Thyroid gland (tissue), 4 donors: ENCODE data around the gene TM9SF4. TPM values are rescaled to one million over a fixed set of nuclear protein-coding genes. Genes with fewer than 3 reads are reported as not detected.

Experiments
- DNase-seq, 2 donors: peaks; one replicate each; pipeline ENCODE4 v3.0.0-alpha.2; 2019
- H3K27ac ChIP-seq, 3 donors: fragments of 200-600 bp; sonication (generic); 1 replicate in 2 of 3; 2 replicates in 1 of 3; pipeline ENCODE4 v1.5.1; 2016 to 2019; ENCODE audit warnings: mild to moderate bottlenecking in 1 of 3, moderate library complexity in 1 of 3
- H3K27me3 ChIP-seq: fragments of 200-600 bp; sonication (generic); one replicate; pipeline ENCODE4 v1.5.1; 2019
- H3K36me3 ChIP-seq, 2 donors: fragments of 200-600 bp; sonication (generic); one replicate each; pipeline ENCODE4 v1.5.1; 2016 to 2019
- H3K4me1 ChIP-seq, 2 donors: fragments of 200-600 bp; sonication (generic); one replicate each; pipeline ENCODE4 v1.5.1; 2017 to 2019
- H3K4me3 ChIP-seq, 3 donors: fragments of 200-600 bp; sonication (generic); replicated peaks in 1 of 3; 1 replicate in 2 of 3; 2 replicates in 1 of 3; pipeline ENCODE4 v1.5.1; 2016; ENCODE audit warnings: mild to moderate bottlenecking in 1 of 3
- H3K9me3 ChIP-seq: fragments of 200-600 bp; sonication (generic); one replicate; pipeline ENCODE4 v1.5.1; 2017
- POLR2A ChIP-seq, 2 donors: fragments of 450-650 bp; IDR thresholded peaks; one replicate each; pipeline ENCODE4 v1.6.1; 2017; ENCODE audit warnings: antibody characterized with exemption in 2 of 2, mild to moderate bottlenecking in 2 of 2, moderate library complexity in 1 of 2
- WGBS, 2 donors: methylation state at CpG; one replicate each; pipeline ENCODE4 v1.1.5; 2017; 5-methylcytosine and 5-hydroxymethylcytosine counted together
- intact Hi-C: fragments of 100-400 bp; cut with DNase I; formaldehyde crosslinking; loops from one replicate; pipeline ENCODE4 v1.15.1; 2023
- total RNA-seq, 4 donors: library from RNA; depleted of rRNA; stranded (reverse); fragments of >200 nt; gene quantifications; one replicate each; pipeline ENCODE4 v1.2.3, GENCODE V29; 2016
- TF ChIP-seq, protein P1 (sequence below), 6 experiments: fragments of 200-600 bp in 3 of 6; fragments of 450-650 bp in 3 of 6; sonication (generic) in 3 of 6; IDR thresholded peaks; one replicate each; pipeline ENCODE4 v1.5.1; 2016 to 2019; ENCODE audit warnings: antibody characterized with exemption in 6 of 6, mild to moderate bottlenecking in 2 of 6, inconsistent platforms in 1 of 6, moderate library complexity in 1 of 6

The TM9SF4 gene
- total RNA-seq, 4 donors from 2014 or later, result 28.8 to 46.0 (median 38.0) TPM

DNA sequence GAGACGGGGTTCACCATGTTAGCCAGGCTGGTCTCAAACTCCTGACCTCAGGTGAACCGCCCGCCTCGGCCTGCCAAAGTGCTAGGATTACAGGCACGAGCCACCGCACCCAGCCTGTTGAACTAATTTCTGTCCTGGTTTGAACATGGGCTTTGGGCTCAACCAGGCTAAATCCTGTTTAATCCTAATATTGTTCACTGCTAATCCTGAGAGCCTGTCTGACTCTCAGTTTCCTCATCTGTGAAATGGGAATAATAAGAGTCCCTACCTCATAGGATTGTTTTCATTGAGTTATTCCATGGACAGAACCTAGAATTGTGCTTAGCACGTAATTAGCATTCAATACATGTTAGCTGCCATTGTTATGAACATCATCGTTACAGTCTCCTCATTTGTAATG is 17.4 kb downstream of the TM9SF4 start:
- no peak overlapping the region for H3K4me3 ChIP-seq
- peaks cover 11 to 16% of the 10 kb centered on the region in 2 donors for H3K4me1 ChIP-seq
- intact Hi-C loops, result no loop called here
- no peak for DNase-seq
- WGBS, 2 donors, result 82 to 96% methylated on average over 8 of the region's 8 CpGs
- H3K27me3 ChIP-seq, result no peaks in the 10 kb centered on the region
- no peak overlapping the region for H3K27ac ChIP-seq
- H3K9me3 ChIP-seq, result no peaks in the 10 kb centered on the region
- no peak for TF ChIP-seq POLR2A (IDR thresholded peaks at IDR 0.05)
- TF ChIP-seq, protein P1, sequence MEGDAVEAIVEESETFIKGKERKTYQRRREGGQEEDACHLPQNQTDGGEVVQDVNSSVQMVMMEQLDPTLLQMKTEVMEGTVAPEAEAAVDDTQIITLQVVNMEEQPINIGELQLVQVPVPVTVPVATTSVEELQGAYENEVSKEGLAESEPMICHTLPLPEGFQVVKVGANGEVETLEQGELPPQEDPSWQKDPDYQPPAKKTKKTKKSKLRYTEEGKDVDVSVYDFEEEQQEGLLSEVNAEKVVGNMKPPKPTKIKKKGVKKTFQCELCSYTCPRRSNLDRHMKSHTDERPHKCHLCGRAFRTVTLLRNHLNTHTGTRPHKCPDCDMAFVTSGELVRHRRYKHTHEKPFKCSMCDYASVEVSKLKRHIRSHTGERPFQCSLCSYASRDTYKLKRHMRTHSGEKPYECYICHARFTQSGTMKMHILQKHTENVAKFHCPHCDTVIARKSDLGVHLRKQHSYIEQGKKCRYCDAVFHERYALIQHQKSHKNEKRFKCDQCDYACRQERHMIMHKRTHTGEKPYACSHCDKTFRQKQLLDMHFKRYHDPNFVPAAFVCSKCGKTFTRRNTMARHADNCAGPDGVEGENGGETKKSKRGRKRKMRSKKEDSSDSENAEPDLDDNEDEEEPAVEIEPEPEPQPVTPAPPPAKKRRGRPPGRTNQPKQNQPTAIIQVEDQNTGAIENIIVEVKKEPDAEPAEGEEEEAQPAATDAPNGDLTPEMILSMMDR (IDR thresholded peaks at IDR 0.05), result no peak
- H3K36me3 ChIP-seq, result no peaks in the 10 kb centered on the region

DNA sequence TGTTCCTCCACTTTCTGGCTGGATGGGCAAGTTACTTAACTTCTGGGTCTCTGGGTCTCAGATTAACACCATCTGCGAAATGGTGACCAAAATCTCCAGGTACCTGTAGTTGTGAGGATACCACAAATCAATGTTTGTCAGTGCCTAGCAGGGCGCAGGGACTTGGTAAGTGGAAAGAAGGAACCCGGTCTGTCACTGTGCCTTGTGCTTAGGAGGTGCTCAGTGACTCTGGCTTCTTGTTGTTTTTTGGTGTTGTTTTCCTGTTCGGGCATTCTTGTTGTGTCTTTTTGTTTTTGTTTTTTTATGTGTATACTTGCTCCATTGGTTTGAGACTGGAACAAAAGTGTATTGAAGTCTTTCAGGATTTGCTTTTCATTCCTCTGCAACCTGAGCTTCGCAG is 17.8 kb downstream of the TM9SF4 start:
- Histone ChIP-seq H3K4me1 (peaks cover 11 to 16% of the 10 kb centered on the region in 2 donors), H3K27ac (no peak overlapping the region), H3K36me3 (no peaks in the 10 kb centered on the region), H3K4me3 (no peak overlapping the region), H3K27me3 (no peaks in the 10 kb centered on the region), H3K9me3 (no peaks in the 10 kb centered on the region)
- DNase-seq, result no peak
- intact Hi-C loops, result no loop called here
- TF ChIP-seq, protein P1 (IDR thresholded peaks at IDR 0.05), result no peak
- TF ChIP-seq POLR2A (IDR thresholded peaks at IDR 0.05), result no peak
- 71 to 72% methylated on average over 5 of the region's 5 CpGs for WGBS, 2 donors

DNA sequence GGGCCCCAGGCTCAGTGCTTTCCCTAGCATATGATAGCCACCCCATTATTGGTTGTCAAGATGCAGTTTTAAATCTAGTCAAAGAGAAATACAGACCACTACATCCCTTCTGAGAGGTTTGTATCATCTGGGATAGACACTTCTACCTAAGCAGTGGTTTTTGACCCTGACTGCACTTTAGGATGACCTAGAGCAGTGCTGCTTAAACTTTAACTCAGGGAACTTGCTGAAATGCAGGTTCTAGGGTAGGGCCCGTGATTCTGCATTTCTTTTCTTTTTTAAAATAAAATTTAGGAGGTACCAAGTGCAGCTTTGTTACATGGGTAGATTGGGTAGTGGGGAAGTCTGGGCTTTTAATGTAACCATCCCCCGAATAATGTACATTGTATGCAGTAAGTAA is 18.7 kb downstream of the TM9SF4 start:
- H3K27ac ChIP-seq, result no peak overlapping the region
- intact Hi-C loops, result no loop called here
- 92 to 100% methylated on average over 2 of the region's 2 CpGs for WGBS, 2 donors
- H3K4me1 ChIP-seq, result peaks cover 11 to 16% of the 10 kb centered on the region in 2 donors
- H3K27me3 ChIP-seq, result no peaks in the 10 kb centered on the region
- no peak for DNase-seq
- no peaks in the 10 kb centered on the region for H3K9me3 ChIP-seq
- TF ChIP-seq POLR2A (IDR thresholded peaks at IDR 0.05), result no peak
- TF ChIP-seq, protein P1 (IDR thresholded peaks at IDR 0.05), result no peak
- H3K36me3 ChIP-seq, result no peaks in the 10 kb centered on the region
- no peak overlapping the region for H3K4me3 ChIP-seq

DNA sequence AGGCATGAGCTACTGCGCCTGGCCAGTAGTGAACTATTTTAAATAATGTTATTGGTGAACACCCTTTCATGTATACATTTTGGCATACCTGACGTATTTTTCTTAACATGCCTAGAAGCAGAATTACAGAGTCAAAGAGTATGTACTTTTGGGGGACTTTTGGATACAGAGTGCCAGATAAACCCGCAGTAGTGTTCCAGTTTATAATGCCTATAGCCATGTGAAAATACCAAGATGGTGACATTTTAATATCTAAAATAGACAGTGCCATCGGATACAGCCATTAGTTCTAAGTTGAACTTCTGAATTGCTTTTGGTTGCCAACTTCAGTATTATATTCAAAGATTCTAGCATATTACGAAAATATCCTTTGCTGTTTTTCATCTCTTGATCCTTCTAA is 20.3 kb downstream of the TM9SF4 start:
- Histone ChIP-seq H3K36me3 (no peaks in the 10 kb centered on the region), H3K27ac (no peak overlapping the region), H3K4me3 (no peak overlapping the region), H3K4me1 (peaks cover 9 to 13% of the 10 kb centered on the region in 2 donors), H3K9me3 (no peaks in the 10 kb centered on the region), H3K27me3 (no peaks in the 10 kb centered on the region)
- no peak for TF ChIP-seq POLR2A (IDR thresholded peaks at IDR 0.05)
- TF ChIP-seq, protein P1 (IDR thresholded peaks at IDR 0.05), result no peak
- intact Hi-C loops, result no loop called here
- 95 to 96% methylated on average over 5 of the region's 5 CpGs for WGBS, 2 donors
- no peak for DNase-seq

DNA sequence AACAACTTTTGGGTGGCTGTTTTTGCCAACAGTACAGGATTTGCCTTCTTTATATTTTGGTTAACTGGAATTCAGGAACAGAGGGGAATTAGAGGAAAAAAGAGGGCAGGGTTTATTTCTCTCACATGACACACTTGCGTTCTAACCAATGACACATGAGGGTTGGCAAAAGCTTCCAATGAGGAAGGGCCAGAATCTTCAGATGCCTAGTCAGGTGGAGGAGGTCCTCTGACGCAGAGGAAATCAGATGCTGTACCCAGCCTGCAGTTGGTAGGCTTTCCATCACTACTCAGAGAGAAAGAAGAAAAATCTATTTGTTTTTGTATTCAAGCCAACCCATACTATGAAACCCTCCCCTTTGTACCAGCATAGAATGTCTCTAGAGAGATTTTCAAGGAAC is 20.8 kb downstream of the TM9SF4 start:
- H3K27ac ChIP-seq, result no peak overlapping the region
- H3K36me3 ChIP-seq, result no peaks in the 10 kb centered on the region
- 45 to 93% methylated on average over 2 of the region's 2 CpGs for whole genome bisulfite sequencing, 2 donors
- no peak overlapping the region for H3K4me3 ChIP-seq
- no peaks in the 10 kb centered on the region for H3K9me3 ChIP-seq
- no peak for DNase-seq
- TF ChIP-seq, protein P1 (IDR thresholded peaks at IDR 0.05), result no peak
- no peak for TF ChIP-seq POLR2A (IDR thresholded peaks at IDR 0.05)
- intact Hi-C loops, result no loop called here
- peaks cover 5 to 9% of the 10 kb centered on the region in 2 donors for H3K4me1 ChIP-seq
- H3K27me3 ChIP-seq, result no peaks in the 10 kb centered on the region
